ENCODE data around the gene MMEL1. TPM values are rescaled to one million over a fixed set of nuclear protein-coding genes. Genes with fewer than 3 reads are reported as not detected.

The MMEL1 gene
- total RNA-seq, 2 donors from 2014 or later: not detected

DNA sequence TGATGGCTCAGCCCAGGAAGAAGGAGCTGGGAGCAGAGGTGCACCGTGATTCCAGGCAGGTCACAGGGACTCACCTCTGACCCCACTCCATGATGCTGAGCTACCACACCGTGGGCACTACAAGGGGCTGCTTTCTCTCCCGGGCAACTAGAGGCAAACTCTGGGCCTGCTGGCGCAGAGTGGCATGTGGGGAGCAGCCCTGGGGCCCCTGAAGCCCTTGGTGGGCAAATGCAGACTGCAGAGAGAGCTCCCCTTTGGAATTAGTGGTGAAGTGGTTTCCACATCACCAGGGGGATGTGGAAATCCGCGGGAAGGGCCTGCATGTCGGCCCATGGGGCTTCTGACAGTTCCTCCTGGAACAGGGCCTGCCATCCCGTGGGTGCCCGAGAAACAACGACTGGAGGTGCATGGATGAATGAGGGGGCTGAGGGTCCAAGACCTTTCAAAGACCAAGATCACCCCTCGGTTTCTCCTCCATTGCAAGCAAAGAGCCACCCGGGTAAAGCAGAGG is 11.8 kb upstream of the MMEL1 start:
- DNase-seq (ENCODE audit: low spot score) (no peak), ATAC-seq (ENCODE audit: insufficient number of reproducible peaks, low FRiP score, low read depth) (no peak)
- peaks cover 19% of the 10 kb centered on the region for H3K9me3 ChIP-seq
- no peak overlapping the region for H3K27ac ChIP-seq
- no peaks in the 10 kb centered on the region for H3K36me3 ChIP-seq
- H3K4me3 ChIP-seq: no peak overlapping the region
- TF ChIP-seq, protein P1, sequence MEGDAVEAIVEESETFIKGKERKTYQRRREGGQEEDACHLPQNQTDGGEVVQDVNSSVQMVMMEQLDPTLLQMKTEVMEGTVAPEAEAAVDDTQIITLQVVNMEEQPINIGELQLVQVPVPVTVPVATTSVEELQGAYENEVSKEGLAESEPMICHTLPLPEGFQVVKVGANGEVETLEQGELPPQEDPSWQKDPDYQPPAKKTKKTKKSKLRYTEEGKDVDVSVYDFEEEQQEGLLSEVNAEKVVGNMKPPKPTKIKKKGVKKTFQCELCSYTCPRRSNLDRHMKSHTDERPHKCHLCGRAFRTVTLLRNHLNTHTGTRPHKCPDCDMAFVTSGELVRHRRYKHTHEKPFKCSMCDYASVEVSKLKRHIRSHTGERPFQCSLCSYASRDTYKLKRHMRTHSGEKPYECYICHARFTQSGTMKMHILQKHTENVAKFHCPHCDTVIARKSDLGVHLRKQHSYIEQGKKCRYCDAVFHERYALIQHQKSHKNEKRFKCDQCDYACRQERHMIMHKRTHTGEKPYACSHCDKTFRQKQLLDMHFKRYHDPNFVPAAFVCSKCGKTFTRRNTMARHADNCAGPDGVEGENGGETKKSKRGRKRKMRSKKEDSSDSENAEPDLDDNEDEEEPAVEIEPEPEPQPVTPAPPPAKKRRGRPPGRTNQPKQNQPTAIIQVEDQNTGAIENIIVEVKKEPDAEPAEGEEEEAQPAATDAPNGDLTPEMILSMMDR (IDR thresholded peaks at IDR 0.05): no peak
- H3K27me3 ChIP-seq (replicated peaks; ENCODE audit: insufficient read depth): no peaks in the 10 kb centered on the region
- H3K4me1 ChIP-seq (ENCODE audit: control insufficient read depth in 1 of 2, low read depth in 2 of 2): peaks cover 8 to 20% of the 10 kb centered on the region in 2 donors

DNA sequence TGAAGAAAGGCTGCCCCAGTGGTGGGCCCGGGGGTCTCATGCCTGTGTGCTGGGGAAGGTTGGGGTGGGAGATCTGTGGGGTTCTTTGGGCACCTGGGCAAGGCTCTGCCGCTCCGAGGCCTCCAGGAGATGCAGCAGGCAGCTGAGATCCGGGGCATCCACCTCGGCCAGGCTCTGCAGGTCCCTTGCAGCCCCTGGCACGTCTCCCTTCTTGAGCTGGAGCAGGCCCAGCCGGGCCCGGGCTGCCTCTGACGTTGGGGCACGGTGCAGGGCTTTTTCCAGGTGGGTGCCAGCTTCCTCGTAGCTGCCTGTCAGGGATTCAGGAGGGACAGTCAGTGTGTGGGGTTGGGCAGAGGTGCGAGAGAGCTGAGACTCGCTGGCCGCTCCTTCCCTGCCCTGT is 11.4 kb upstream of the MMEL1 start:
- TF ChIP-seq, protein P1 (IDR thresholded peaks at IDR 0.05): no peak
- Histone ChIP-seq H3K27me3 (replicated peaks; ENCODE audit: insufficient read depth) (no peaks in the 10 kb centered on the region), H3K4me3 (no peak overlapping the region), H3K4me1 (ENCODE audit: control insufficient read depth in 1 of 2, low read depth in 2 of 2) (peaks cover 8 to 20% of the 10 kb centered on the region in 2 donors), H3K27ac (no peak overlapping the region), H3K36me3 (no peaks in the 10 kb centered on the region), H3K9me3 (peaks cover 19% of the 10 kb centered on the region)
- ATAC-seq (ENCODE audit: insufficient number of reproducible peaks, low FRiP score, low read depth) (no peak), DNase-seq (ENCODE audit: low spot score) (no peak)

DNA sequence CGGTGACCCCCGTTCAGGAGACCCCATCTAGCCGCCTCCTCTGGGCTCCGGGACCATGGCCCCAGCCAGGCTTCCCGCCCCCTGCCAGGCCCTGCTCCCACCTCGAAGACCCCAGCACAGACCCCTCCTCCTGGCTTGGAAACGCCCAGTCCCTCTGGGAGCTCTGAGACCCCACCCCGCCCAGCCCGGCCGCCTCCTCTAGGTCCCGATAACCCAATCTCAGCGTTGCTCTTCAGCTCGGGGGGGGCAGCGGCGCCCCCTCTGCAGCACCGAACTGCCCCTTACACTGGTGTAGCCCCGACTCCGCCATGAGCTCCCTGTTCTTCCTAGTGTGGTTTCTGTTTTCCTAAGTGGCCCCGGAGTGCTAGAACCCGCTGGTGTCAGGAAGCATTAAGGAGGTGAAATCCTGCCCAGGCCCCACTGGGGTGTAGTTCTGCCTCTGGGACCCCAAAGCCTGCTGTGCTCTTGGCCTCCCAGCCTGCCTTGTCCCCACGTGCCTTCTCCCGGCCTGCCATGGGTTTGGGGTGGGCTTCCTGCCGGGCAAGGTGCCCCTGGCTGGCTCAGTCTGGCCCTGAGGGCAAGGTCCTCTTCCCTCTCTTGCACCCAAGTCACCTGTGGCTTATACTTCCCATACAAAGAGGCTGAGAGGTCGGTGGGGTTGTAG is 10.7 kb upstream of the MMEL1 start:
- H3K9me3 ChIP-seq: peaks cover 19% of the 10 kb centered on the region
- no peak overlapping the region for H3K27ac ChIP-seq
- DNase-seq (ENCODE audit: low spot score): no peak
- TF ChIP-seq, protein P1 (IDR thresholded peaks at IDR 0.05): no peak
- no peaks in the 10 kb centered on the region for H3K36me3 ChIP-seq
- H3K27me3 ChIP-seq (replicated peaks; ENCODE audit: insufficient read depth): no peaks in the 10 kb centered on the region
- peaks cover 8 to 20% of the 10 kb centered on the region in 2 donors for H3K4me1 ChIP-seq (ENCODE audit: control insufficient read depth in 1 of 2, low read depth in 2 of 2)
- H3K4me3 ChIP-seq: peak overlapping the region; percentile 99
- no peak for ATAC-seq (ENCODE audit: insufficient number of reproducible peaks, low FRiP score, low read depth)

DNA sequence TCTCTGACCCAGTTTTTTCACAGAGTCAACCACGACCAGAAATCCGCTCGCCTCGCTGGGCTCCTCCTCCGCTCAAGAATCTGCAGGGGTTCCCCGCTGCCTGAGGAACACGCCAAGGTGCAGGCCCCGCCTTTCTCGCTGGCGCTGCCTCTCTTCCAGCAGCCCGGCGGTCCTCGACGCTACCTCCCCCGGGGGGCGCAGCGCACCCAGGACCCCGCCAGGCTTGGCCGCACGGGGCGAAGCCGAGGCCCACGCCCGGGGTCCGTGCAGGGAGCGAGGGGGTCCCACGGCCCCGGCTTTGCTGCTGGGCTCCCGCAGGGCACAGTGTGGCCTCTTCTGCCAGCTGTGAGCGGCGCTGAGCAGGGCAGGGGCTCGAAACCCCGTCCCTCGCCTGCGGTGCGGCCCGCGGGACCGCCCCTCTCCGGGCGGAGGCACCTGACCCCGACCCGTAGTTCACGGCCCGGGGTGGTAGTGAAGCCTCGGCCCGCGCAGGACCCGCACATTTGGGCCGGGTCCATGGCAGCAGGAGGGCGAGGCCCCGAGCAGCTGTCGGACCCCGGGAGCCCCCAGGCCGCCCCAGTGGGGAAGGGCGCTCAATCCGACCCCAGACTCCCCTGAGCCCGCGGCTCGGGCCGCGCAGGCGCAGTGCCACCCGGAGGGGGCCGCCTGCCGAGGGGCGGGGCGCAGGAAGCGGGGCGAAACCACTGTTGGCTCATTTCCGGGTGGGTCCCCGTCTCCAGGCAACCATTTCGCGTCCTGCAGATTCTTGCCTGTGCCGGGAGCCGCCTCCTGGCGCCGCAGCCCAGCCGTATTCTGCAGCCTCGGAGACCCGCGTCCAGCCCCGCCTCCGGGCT is 10.0 kb upstream of the MMEL1 start:
- H3K4me1 ChIP-seq (ENCODE audit: control insufficient read depth in 1 of 2, low read depth in 2 of 2): peaks cover 8 to 20% of the 10 kb centered on the region in 2 donors

More for the DNA sequence above, 10.0 kb upstream of the MMEL1 start:
- Histone ChIP-seq H3K36me3 (no peaks in the 10 kb centered on the region), H3K9me3 (peaks cover 16% of the 10 kb centered on the region), H3K27me3 (replicated peaks; ENCODE audit: insufficient read depth) (no peaks in the 10 kb centered on the region), H3K4me3 (peak overlapping the region; percentile 99), H3K27ac (peak overlapping the region in 1 of 2 donors; percentile 52)
- TF ChIP-seq, protein P1 (IDR thresholded peaks at IDR 0.05): no peak
- DNase-seq (ENCODE audit: low spot score) (no peak), ATAC-seq (ENCODE audit: insufficient number of reproducible peaks, low FRiP score, low read depth) (peak; percentile 86)

Data from thoracic aorta (tissue), 2 donors.